OCI-LY7 (cell line): ENCODE measurements around the gene GCM1.

ENCODE experiments used
- CTCF ChIP-seq: fragments of 200-600 bp; sonication (generic); conservative IDR thresholded peaks from 2 replicates; pipeline ENCODE4 v1.5.1; 2014; ENCODE audit warnings: mild to moderate bottlenecking, antibody characterized with exemption, low read length, moderate library complexity, mixed read lengths
- EZH2phosphoT487 ChIP-seq: fragments of 200-600 bp; sonication (generic); IDR thresholded peaks from 2 replicates; pipeline ENCODE4 v1.6.1; 2018; ENCODE audit warnings: low read depth, borderline replicate concordance, mild to moderate bottlenecking, mixed run types, antibody characterized with exemption, low read length, moderate library complexity, mixed read lengths

- no peak for TF ChIP-seq CTCF
- TF ChIP-seq EZH2phosphoT487: no peak
These were observed 17.9 kb downstream of the GCM1 start for GRCh38 chr6:53130569-53131290.
